HG02970 (cell line): ENCODE measurements around the gene AMD1.
"Not testable (repeated sequence)": the region's sequence is repeated elsewhere in the genome, so short reads cannot be mapped to it uniquely, and the experiment has no call there.

Experiments
- ATAC-seq: cut with Tn5 transposase; IDR thresholded peaks from one replicate; pipeline ENCODE4 v1.9.1; 2021; ENCODE audit warnings: mild to moderate bottlenecking, moderate library complexity, moderate number of reproducible peaks; ENCODE audit not compliant: unreplicated experiment, low FRiP score

Gene AMD1

DNA sequence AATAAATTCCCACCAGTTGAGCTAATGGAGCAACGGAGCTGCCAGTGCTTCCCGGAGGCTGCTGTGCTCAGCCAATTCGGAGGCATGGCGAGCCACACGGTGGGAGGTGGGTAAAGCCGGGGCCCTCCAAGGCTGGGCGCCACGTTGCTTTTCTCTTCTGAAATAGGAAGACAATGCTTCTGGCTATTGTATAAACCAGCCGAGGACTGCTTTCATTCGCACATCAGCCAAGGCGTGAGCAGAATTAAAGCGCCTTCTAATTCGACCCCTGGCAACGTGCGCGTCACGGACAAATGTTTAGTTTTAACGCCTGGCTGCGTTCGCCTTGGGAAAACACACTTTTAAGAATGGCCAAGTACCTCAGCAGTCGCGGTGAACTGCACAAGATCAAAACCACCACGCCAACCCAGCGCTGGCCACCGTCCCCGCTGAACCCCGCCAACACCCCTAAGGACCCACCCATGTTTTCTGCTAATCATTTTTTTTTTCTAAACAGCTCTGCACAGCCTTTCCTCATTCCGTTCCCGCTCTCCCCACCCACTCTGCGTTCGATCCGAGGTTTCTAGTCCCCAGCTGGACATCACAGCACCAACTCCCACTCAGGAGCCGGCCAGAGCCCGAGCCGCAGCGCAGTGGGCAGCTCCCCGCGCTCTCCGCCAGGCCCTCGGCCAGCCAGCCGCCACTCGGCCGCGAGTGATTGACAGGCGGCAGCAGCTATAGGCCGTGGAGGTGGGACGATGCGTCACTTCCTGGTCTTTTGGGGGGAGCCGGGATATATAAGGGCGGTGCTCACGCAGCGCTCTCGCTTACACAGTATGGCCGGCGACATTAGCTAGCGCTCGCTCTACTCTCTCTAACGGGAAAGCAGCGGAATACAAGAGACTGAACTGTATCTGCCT is at the start of gene AMD1:
AMD1 (plus strand) TSS at position 805 of the 899 bp plus-strand sequence. CDS start 321 bp downstream, outside the sequence.
- ATAC-seq, result peak; percentile 78

DNA sequence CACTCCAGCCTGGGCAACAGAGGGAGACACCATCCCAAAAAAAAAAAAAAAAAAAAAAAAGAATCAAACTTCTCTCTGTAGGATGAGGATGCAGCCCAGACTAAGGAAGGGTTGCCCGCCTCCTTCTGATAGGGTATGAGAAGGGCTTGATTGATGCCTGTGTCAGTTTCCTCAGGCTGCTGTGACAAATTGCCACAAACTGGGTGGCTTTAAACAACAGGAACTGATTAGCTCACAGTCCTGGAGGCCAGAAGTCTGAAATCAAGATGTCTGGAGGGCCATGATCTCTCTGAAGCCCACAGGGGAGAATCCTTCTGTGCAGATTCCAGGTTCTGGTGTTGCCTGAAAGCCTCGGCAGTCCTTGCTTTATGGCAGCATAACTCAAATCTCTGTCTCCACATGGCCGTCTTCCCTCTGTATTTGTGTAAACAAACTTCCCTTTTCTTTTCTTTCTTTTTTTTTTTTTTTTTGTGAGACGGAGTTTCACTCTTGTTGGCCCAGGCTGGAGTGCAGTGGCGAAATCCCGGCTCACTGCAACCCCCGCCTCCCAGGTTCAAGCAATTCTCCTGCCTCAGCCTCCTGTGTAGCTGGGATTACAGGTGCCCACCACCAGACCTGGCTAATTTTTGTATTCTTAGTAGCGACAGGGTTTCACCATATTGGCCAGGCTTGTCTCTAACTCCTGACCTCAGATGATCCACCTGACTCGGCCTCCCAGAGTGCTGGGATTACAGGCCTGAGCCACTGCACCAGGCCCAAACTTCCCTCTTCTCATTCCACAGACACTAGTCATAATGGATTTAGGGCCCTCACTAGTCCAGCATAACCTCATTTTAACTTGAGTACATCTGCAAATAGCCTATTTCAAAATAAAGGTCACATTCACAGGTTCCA is 48.1 kb upstream of the AMD1 start:
- ATAC-seq, result no peak

DNA sequence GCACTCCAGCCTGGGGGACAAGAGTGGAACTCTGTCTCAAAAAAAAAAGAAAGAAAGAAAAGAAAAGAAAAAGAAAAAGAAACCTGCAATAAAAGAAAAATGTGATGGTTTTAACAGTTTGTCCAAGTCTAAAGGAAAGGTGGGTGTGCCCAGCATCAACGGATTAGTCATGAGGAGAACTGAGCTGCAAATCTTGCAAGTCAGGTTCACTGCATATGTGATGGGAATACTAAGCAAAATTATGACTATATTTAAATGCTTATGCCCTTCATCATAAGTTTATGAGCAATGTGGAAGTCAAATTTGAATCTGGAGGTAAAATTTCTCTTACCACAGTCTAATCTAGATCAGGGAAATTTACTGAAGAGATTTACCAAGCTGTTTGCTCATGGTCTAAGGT is 46.2 kb upstream of the AMD1 start:
- ATAC-seq, result no peak

DNA sequence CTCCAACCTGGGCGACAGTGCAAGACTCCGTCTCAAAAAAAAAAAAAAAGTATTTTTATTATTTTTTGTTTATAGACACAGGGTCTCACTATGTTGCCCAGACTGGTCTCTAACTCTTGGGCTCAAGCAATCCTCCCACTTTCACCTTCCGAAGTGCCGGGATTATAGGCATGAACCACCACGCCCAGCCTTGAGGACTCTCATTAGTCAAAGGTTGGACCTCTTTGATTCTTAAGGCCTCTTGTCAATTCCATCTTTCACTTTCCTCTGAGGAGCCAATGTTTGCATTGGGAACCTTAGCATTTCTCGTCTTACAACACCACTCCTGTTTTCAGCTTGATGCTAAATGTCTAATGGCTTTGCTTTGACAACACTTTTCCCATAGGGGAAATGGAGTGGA is 43.2 kb upstream of the AMD1 start:
- ATAC-seq, result no peak

DNA sequence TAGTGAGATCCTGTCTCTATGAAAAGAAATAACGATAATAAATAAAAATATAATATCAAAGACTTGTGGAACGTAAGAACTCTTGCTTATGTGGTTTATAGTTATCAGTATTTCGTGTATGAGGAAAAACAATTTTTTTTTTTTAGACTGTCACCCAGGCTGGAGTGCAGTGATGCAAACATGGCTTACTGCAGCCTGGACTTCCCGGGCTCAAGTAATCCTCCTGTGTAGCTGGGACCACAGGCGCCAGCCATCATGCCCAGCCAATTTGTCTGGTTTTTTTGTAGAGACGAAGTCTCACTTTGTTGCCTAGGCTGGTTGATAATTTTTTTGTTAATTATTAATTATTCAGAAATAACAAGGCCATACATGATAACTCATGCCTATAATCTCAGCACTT is 40.8 kb upstream of the AMD1 start:
- ATAC-seq, result no peak

DNA sequence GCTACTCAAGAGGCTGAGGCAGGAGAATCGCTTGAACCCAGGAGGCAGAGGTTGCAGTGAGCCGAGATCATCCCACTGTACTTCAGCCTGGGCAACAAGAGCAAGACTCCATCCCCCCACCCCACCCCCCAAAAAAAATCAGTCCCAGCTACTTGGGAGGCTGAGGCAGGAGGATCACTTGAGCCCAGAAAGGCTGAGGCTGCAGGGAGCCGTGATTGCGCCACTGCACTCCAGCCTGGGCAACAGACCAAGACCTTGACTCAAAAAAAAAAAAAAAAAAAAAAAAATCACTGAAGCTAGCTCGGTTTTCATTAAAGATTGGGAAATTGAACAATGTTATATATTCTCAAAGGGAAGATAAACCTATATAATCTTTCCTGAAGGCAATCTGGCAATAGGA is 38.8 kb upstream of the AMD1 start:
- not testable (repeated sequence) for ATAC-seq

DNA sequence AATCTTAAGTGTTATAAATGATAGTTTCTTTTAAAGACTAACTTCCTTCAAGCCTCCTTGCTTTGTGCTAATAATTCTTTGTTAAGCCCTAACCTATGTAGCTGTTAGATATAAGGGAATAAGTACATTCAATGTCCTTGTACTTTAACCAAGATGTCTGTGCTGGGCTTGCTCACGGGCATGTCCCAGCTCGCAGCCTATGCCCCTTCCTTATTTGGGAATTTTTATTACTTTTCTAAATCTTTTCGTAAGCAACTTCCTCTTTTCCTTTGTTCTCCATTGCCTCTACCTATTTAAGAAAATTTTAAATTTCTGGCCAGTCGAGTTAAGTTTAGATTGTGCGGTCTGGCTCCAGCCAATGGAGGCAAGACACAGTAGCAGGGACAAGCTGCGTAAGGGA is 33.3 kb upstream of the AMD1 start:
- ATAC-seq, result no peak

DNA sequence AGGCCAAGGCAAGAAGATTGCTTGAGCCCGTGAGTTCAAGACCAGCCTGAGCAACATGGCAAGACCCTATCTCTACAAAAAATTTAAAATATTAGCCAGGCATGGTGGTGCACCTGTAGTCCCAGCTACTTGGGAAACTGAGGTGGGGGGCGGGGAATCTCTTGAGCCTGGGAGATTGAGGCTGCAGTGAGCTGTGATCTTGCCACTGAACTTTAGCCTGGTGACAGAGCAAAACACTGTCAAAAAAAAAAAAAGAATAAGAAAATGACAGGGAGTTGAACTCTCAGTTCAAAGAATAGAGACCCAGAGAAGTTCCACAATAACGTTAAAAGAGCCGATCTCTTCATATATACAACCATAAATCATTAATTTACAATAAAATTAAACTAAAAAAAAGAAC is 24.8 kb upstream of the AMD1 start:
- ATAC-seq, result no peak

DNA sequence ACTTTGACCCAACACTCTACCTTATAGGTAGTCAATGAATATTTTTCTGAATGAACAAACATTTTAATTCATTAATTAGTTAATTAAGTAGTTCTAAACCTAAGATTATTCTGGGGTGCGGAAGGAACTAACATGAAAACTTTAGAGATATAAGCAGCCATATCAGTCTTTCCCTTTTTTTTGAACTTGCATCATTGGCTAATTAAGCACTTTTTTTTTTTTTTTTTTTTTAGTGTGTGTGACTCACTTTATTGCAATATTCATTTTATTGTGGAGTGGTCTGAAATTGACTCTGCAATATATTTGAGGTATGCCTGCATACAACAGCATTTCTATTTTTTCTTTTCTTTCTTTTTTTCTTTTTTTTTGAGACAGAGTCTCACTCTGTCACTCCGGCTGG is 21.8 kb upstream of the AMD1 start:
- ATAC-seq, result no peak

DNA sequence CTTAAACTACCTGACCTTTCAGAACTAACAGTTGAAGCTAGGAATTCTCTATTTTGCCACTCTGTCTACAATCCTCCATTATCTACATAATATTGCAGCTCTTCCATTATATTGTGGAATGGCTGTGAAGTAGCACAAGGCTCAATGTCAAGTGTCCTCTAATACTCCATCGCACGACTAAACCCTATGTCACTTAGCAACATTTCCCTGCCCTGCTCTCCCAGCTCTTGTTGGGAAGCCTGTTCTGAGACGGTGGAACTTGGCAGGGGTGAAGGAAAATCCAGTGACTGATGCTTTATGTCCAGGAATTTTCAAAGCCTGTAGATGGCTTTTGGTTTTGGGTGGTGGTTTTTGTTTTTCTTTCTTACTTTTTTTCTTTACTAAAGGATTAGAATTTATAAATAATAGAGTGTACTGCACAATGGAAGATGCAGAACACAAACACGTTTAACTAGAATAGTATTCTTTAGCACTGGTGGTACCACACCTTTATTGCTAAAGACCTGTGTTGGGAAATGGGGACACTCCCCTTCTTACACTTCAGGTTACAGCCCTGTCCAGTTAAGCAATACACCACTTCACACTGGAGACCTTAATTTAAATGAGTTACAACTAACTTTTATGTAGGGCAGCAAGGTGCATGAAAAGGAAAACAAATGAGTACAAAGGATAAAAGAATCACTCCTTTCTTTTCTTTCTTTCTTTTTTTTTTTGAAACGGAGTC is 20.7 kb upstream of the AMD1 start:
- no peak for ATAC-seq

DNA sequence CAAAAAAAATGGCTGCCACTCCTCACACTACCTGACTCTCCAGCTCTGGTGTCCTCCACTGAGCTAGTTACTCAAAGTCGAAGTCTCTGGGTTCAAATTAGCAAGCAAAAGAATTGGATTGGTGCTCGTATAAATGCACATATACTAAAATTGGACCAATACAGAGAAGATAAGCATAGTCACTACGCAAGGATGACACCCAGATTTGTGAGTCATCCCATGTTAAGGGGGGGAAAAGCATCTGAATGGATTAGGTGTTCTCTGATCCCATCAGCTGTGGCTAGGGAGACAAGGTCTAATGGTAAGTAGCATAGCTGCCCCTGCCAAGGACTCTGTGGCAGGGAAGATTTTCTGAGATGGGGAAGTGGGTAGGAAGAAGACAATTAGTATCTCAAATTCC is 18.3 kb upstream of the AMD1 start:
- no peak for ATAC-seq

DNA sequence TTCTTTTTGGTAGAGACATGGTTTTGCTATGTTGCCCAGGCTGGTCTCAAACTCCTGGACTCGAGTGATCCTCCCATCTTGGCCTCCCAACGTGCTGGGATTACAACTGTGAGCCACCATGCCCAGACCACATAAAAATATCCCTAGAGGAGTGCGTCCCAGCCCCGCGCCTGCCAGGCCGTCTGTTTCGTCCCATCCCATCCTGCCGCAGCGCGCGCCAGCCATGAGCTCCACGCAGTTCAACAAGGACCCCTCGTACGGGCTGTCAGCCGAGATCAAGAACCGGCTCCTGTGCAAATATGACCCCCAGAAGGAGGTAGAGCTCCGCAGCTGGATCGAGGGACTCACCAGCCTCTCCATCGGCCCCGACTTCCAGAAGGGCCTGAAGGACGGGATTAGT is 16.6 kb upstream of the AMD1 start:
- ATAC-seq, result no peak

DNA sequence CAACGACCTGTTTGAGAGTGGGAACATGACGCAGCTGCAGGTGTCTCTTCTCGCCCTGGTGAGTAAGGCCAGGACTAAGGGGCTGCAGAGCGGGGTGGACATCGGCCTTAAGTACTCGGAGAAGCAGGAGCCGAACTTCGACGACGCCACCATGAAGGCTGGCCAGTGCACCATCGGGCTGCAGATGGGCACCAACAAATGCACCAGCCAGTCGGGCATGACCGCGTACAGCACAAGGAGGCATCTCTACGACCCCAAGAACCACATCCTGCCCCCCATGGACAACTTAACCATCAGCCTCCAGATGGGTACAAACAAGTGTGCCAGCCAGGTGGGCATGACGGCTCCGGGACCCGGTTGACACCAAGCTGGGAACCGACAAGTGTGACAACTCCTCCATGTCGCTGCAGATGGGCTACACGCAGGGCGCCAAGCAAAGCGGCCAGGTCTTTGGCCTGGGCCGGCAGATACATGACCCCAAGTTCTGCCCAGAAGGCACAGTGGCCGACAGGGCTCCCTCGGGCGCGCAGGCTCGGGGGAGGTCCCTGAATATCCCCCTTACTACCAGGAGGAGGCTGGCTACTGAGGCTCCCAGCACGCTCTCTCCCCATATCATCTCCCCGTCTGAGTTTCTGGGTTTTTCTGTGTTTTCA is 15.9 kb upstream of the AMD1 start:
- no peak for ATAC-seq

DNA sequence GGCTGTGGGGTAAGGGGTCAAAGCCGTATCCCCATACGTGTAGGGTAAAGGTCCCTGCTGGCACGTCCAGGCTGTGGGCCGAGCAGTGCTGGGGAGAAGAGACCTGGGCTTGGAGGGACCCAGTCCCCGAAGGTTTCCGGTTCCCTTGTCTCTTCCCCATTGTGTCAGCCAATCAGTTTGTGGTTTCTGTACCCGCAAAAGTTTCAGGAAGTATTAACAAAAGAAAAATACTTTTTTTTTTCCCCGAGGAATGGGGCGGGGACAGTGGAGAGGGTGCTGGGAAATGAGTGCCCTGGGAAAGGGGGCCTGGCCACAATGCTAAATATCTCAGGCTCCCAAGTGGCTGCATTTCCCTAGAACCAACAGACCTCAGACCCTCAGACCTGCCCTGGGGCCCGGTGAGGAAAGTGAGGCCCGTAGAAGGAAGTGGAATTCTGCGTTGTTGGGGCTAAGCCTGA is 15.2 kb upstream of the AMD1 start:
- no peak for ATAC-seq

DNA sequence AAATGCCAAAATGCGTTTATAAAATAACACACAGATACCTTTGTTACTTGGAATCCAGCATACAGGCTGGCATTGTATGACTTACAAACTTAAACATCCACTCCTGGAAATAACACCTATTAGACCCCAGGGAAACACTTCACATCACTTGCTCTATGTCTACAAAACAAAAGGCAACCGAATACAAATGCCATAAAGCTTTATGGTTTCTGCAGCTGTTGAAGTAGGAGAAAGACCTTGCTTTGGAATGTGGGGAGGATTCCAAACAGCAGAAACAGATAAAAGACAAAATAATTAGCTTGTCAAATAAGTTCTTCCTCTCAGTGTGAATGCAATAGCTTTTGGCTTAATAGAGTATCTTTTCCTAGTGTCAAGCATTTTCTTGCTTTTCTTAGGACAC is 9.8 kb upstream of the AMD1 start:
- ATAC-seq, result no peak

DNA sequence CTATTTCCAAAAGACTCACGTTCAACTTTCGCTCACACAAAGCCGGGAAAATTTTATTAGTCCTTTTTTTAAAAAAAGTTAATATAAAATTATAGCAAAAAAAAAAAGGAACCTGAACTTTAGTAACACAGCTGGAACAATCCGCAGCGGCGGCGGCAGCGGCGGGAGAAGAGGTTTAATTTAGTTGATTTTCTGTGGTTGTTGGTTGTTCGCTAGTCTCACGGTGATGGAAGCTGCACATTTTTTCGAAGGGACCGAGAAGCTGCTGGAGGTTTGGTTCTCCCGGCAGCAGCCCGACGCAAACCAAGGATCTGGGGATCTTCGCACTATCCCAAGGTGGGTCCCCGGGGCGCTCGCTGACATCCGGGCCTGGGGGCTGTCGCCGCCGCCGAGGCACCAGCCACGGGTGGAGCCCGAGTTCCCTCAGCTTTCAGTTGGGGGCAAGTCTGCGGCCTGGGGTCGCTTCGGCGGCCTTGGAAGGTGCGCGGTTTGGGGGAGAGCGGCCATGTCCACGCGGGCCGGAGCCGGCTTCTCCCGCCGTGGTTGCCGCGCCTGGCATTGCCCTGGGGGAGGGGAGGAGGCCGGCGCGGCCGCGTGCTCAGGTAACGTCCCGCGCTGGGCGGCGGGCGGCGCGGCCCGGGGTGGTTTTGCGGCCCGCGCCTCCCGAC is 429 bp downstream of the AMD1 start:
- ATAC-seq, result peak; percentile 13

DNA sequence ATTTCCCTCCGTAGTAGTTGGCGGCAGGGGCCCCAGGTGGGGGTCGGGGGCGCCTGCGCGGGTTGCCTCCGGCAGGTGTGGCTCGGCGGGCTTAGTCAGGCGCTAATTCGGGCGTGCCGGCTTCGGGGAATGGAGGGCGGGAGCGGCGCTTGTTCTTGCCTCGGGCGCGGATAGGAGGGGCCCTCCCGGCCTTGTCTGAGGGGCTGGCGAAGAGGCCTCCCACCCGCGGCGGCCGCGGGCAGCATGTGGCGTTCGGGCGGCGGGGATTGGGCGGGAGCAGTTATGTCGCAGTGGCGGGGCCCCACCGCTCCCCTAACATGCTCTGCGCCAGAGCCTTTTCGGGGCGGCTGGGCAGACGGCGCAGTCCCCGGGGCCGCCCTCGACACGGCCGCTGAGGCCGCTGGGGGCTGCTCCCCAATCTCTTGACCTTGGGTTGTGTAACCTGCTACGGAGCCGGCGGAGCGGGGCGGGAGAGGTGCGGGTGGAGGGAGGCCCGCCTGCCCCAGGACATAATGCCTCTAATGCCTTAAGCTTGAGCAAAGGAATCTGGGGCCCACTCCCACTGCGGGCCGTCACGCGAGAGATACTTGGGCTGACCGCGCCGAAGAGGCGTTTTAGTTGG is 1.1 kb downstream of the AMD1 start:
- ATAC-seq, result peak; percentile 12

DNA sequence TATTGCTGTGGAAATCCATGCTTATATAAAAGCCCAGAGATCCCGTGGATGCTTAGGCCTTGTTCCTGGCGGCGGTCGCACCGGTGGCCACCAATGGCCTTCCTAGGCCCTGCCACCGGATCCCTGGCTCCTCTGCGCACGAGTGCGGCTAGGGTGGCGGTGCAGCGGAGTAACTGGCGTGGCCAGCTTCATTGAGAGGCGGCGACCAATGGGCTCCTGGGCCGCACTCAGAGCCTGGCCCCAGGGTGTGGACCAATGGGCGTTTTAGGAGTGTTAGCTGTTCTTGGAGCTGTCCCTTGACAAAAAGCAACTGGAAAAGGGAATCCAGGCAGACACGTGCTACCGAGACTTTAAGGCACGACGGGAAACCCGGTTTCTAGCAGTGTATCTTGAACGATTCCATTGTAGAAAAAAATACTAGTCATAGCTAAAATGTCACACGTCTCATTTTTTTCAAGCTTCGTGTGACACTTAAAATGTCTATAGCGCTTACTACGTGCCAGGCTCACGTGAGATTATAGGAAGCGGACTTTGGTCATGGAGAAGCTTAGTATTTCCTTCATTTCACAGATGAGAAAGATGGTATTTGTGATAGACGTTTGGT is 1.7 kb downstream of the AMD1 start:
- ATAC-seq, result peak; percentile 33
